GM23338 (cell line): Measurements from ENCODE around the gene ZMYM4. TPM values are rescaled to one million over a fixed set of nuclear protein-coding genes. Genes with fewer than 3 reads are reported as not detected.
A peak's percentile ranks its signal among the peaks of the same experiment; 100 is the strongest.

Experiments used
- ATAC-seq: fragments of 200-7000 bp; cut with Tn5 transposase; 3 replicates; pipeline ENCODE4 v1.9.1; 2020
- DNase-seq: peaks from one replicate; pipeline ENCODE4 v3.0.0-alpha.2; 2015; ENCODE audit warnings: low spot score
- H2AFZ ChIP-seq: fragments of 200-600 bp; sonication (generic); 2 replicates; pipeline ENCODE4 v1.8.0; 2016; ENCODE audit warnings: antibody characterized with exemption, mild to moderate bottlenecking, moderate library complexity
- H3F3A ChIP-seq: fragments of 200-600 bp; sonication (generic); replicated peaks from 2 replicates; pipeline ENCODE4 v1.8.0; 2017; ENCODE audit warnings: antibody characterized with exemption, mixed run types, low read depth
- H3K27ac ChIP-seq: fragments of 200-600 bp; sonication (generic); 2 replicates; pipeline ENCODE4 v1.6.1; 2016; ENCODE audit warnings: low read depth
- H3K27me3 ChIP-seq: fragments of 200-600 bp; sonication (generic); 2 replicates; pipeline ENCODE4 v1.8.0; 2016; ENCODE audit warnings: mild to moderate bottlenecking, mixed run types, moderate library complexity; ENCODE audit not compliant: insufficient read depth
- H3K36me3 ChIP-seq: fragments of 200-600 bp; sonication (generic); 2 replicates; pipeline ENCODE4 v1.8.0; 2016; ENCODE audit warnings: mild to moderate bottlenecking; ENCODE audit not compliant: insufficient read depth
- H3K4me1 ChIP-seq: fragments of 200-600 bp; sonication (generic); 2 replicates; pipeline ENCODE4 v1.8.0; 2016; ENCODE audit warnings: mild to moderate bottlenecking, moderate library complexity; ENCODE audit not compliant: insufficient read depth
- H3K4me2 ChIP-seq: fragments of 200-600 bp; sonication (generic); 2 replicates; pipeline ENCODE4 v1.7.1; 2017; ENCODE audit warnings: mixed run types
- H3K4me3 ChIP-seq: fragments of 200-600 bp; sonication (generic); 2 replicates; pipeline ENCODE4 v1.6.1; 2016; ENCODE audit warnings: mixed run types
- H3K79me2 ChIP-seq: fragments of 200-600 bp; sonication (generic); replicated peaks from 2 replicates; pipeline ENCODE4 v1.8.0; 2017; ENCODE audit warnings: mild to moderate bottlenecking; ENCODE audit not compliant: insufficient read depth
- H3K9me2 ChIP-seq: fragments of 200-600 bp; sonication (generic); 2 replicates; pipeline ENCODE4 v1.8.0; 2017; ENCODE audit not compliant: insufficient read depth
- H4K20me1 ChIP-seq: fragments of 200-600 bp; sonication (generic); replicated peaks from 2 replicates; pipeline ENCODE4 v1.8.0; 2017; ENCODE audit warnings: mild to moderate bottlenecking; ENCODE audit not compliant: insufficient read depth
- H3K27ac Mint-ChIP-seq: 2 replicates; pipeline ENCODE4 v1.8.0; 2020; ENCODE audit warnings: inconsistent platforms, mild to moderate bottlenecking, moderate library complexity, mixed read lengths
- H3K27me3 Mint-ChIP-seq: 3 replicates; pipeline ENCODE4 v1.8.0; 2022; ENCODE audit warnings: low read depth, mild to moderate bottlenecking, moderate library complexity, mixed read lengths, inconsistent platforms; ENCODE audit not compliant: insufficient read depth, poor library complexity
- H3K36me3 Mint-ChIP-seq: 3 replicates; pipeline ENCODE4 v1.8.0; 2021; ENCODE audit warnings: low read depth, mild to moderate bottlenecking, inconsistent platforms, moderate library complexity, mixed read lengths
- H3K4me1 Mint-ChIP-seq: 3 replicates; pipeline ENCODE4 v1.8.0; 2020; ENCODE audit warnings: mild to moderate bottlenecking, inconsistent platforms, mixed read lengths
- H3K4me3 Mint-ChIP-seq: 3 replicates; pipeline ENCODE4 v1.8.0; 2021; ENCODE audit warnings: moderate library complexity, mild to moderate bottlenecking, inconsistent platforms, mixed read lengths
- H3K9me3 Mint-ChIP-seq: 3 replicates; pipeline ENCODE4 v1.8.0; 2020; ENCODE audit warnings: moderate library complexity, mild to moderate bottlenecking, inconsistent platforms, mixed read lengths
- CREB1 ChIP-seq: fragments of 250-450 bp; sonication (Bioruptor Pico); IDR thresholded peaks from 2 replicates; pipeline ENCODE4 v1.5.0; 2020; ENCODE audit warnings: low read depth, mild to moderate bottlenecking, moderate library complexity
- EZH2phosphoT487 ChIP-seq: fragments of 200-600 bp; sonication (generic); IDR thresholded peaks from one replicate; pipeline ENCODE4 v1.8.1; 2018; ENCODE audit warnings: antibody characterized with exemption; ENCODE audit not compliant: unreplicated experiment
- JUNB ChIP-seq: IDR thresholded peaks from one replicate; pipeline ENCODE4 v1.6.1; 2016; ENCODE audit warnings: antibody characterized with exemption; ENCODE audit not compliant: unreplicated experiment
- POLR2AphosphoS5 ChIP-seq: IDR thresholded peaks from 2 replicates; pipeline ENCODE4 v1.6.1; 2016; ENCODE audit warnings: antibody characterized with exemption, low read depth
- ZNF114 ChIP-seq: fragments of 250-450 bp; sonication (Bioruptor Pico); IDR thresholded peaks from 2 replicates; pipeline ENCODE4 v1.5.0; 2020; ENCODE audit warnings: mild to moderate bottlenecking, moderate library complexity
- ZNF331 ChIP-seq: fragments of 250-450 bp; sonication (Bioruptor Pico); IDR thresholded peaks from 2 replicates; pipeline ENCODE4 v1.5.0; 2020; ENCODE audit warnings: low read depth, mild to moderate bottlenecking, moderate library complexity
- polyA plus RNA-seq: library from polyadenylated mRNA; unstranded; fragments of >200 nt; fragmentation: Nextera tagmentation; extraction: Ambion mirVana; gene quantifications from 2 replicates; pipeline ENCODE4 v1.2.1, GENCODE V29; 2016
- total RNA-seq: library from RNA; depleted of rRNA; stranded (reverse); fragments of >200 nt; shearing (Covaris generic); gene quantifications from 2 replicates; pipeline ENCODE4 v1.2.3, GENCODE V29; 2014
- TF ChIP-seq, protein P1 (sequence below): IDR thresholded peaks from one replicate; pipeline ENCODE4 v1.6.1; 2018; ENCODE audit warnings: antibody characterized with exemption; ENCODE audit not compliant: unreplicated experiment
- TF ChIP-seq, protein P2 (sequence below), 2 experiments: fragments of 200-600 bp in 1 of 2; sonication (generic) in 1 of 2; conservative IDR thresholded peaks; 2 replicates each; pipeline versions ENCODE4 v1.5.1 to v1.6.1; 2016 to 2017; ENCODE audit warnings: antibody characterized with exemption in 2 of 2, low read depth in 2 of 2, mild to moderate bottlenecking in 2 of 2, moderate library complexity in 1 of 2

The ZMYM4 gene
- total and polyA plus RNA-seq, 2 experiments from 2014 or later = 65.4 to 68.5 TPM

DNA sequence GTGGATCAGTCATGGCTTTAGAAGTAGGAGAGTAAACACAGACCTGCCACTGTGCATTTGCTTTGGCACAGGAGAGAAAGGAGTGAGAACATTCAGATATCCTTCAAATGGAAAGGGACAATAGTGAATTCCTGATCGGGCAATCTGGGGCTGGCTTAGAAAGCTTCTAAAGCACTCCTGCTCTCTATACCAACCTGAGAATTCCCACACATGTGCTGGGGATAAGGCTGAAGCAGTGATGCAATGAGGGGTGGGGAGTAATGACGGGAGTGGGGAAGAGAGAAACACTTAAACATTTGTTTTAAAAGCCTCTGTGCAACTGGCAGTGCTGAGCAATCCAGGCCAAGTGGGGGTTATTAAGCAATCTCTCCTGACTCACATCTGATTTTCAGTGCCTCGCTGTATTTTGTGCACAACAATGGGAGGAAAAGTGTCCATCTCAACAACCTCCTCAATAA lies 179.9 kb downstream of the ZMYM4 start:
- H3K4me2 ChIP-seq = no peak overlapping the region

DNA sequence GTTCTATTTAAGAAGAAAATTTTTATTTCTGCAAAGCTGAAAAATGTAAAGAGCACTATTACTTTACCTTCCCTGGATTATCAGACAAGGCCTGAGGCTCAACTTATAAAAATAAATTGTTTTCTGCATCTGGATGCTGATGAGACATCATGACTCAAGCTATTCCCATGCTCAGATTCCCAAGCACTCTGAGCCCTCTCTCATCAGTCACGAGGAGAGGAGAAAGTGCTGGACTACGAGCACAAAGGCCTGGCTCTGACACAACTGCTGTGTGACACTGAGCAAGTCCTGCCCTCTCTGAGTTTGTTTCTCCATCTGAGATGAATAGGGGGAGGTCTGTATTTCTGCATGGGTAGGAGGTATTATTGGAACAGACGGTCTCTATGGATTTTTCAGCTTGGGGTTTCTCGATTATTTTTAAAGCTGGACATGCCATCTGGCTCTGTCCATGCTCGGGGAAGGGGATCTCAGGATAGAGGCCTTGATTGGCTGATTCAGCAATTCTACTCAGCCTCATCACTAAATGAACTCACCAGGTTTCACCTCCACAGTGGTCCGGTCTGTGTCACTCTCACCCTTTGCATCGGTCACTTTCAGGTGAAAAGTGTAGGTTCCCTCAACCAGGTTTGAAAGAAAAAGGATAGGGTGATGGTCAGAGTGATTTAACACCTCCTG lies 181.0 kb downstream of the ZMYM4 start:
- Histone ChIP-seq H3K4me1 (no peaks in the 10 kb centered on the region), H3K4me2 (no peak overlapping the region), H3K27ac (no peak overlapping the region), H3K36me3 (peaks cover 31% of the 10 kb centered on the region), H4K20me1 (peaks cover 9% of the 10 kb centered on the region), H3K27me3 (no peaks in the 10 kb centered on the region), H3K4me3 (no peak overlapping the region), H2AFZ (no peak overlapping the region), H3K79me2 (no peaks in the 10 kb centered on the region), H3K9me2 (no peaks in the 10 kb centered on the region), H3F3A (0 out of 2 replicates have a peak, but pooled peaks cover 3% of the 10 kb centered on the region)
- Mint-ChIP-seq H3K4me1 (no peaks in the 10 kb centered on the region), H3K27me3 (peaks cover 2% of the 10 kb centered on the region), H3K27ac (no peak overlapping the region), H3K4me3 (no peak overlapping the region), H3K36me3 (peaks cover 59% of the 10 kb centered on the region), H3K9me3 (no peaks in the 10 kb centered on the region)
- no peak for DNase-seq
- no peak for TF ChIP-seq JUNB
- no peak for TF ChIP-seq ZNF114
- no peak for TF ChIP-seq CREB1 (CRISPR knock-in tag)
- TF ChIP-seq ZNF331 = no peak
- no peak for ATAC-seq

More for the DNA sequence above, 179.9 kb downstream of the ZMYM4 start:
- DNase-seq (no peak), ATAC-seq (no peak)
- Histone ChIP-seq H3K27me3 (no peaks in the 10 kb centered on the region), H3K79me2 (no peaks in the 10 kb centered on the region), H2AFZ (no peak overlapping the region), H3K4me3 (no peak overlapping the region), H4K20me1 (peaks cover 9% of the 10 kb centered on the region), H3K4me1 (no peaks in the 10 kb centered on the region), H3K36me3 (peaks cover 26% of the 10 kb centered on the region), H3F3A (0 out of 2 replicates have a peak, but pooled peaks cover 3% of the 10 kb centered on the region), H3K9me2 (no peaks in the 10 kb centered on the region), H3K27ac (no peak overlapping the region)
- H3K4me3 Mint-ChIP-seq = no peak overlapping the region
- TF ChIP-seq, protein P1, sequence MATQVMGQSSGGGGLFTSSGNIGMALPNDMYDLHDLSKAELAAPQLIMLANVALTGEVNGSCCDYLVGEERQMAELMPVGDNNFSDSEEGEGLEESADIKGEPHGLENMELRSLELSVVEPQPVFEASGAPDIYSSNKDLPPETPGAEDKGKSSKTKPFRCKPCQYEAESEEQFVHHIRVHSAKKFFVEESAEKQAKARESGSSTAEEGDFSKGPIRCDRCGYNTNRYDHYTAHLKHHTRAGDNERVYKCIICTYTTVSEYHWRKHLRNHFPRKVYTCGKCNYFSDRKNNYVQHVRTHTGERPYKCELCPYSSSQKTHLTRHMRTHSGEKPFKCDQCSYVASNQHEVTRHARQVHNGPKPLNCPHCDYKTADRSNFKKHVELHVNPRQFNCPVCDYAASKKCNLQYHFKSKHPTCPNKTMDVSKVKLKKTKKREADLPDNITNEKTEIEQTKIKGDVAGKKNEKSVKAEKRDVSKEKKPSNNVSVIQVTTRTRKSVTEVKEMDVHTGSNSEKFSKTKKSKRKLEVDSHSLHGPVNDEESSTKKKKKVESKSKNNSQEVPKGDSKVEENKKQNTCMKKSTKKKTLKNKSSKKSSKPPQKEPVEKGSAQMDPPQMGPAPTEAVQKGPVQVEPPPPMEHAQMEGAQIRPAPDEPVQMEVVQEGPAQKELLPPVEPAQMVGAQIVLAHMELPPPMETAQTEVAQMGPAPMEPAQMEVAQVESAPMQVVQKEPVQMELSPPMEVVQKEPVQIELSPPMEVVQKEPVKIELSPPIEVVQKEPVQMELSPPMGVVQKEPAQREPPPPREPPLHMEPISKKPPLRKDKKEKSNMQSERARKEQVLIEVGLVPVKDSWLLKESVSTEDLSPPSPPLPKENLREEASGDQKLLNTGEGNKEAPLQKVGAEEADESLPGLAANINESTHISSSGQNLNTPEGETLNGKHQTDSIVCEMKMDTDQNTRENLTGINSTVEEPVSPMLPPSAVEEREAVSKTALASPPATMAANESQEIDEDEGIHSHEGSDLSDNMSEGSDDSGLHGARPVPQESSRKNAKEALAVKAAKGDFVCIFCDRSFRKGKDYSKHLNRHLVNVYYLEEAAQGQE = no peak
- TF ChIP-seq ZNF331 (no peak), JUNB (no peak), POLR2AphosphoS5 (no peak)
- no peak overlapping the region for H3K27ac Mint-ChIP-seq
- no peaks in the 10 kb centered on the region for H3K9me3 Mint-ChIP-seq
- peaks cover 51% of the 10 kb centered on the region for H3K36me3 Mint-ChIP-seq
- H3K27me3 Mint-ChIP-seq = peaks cover 2% of the 10 kb centered on the region
- no peaks in the 10 kb centered on the region for H3K4me1 Mint-ChIP-seq

DNA sequence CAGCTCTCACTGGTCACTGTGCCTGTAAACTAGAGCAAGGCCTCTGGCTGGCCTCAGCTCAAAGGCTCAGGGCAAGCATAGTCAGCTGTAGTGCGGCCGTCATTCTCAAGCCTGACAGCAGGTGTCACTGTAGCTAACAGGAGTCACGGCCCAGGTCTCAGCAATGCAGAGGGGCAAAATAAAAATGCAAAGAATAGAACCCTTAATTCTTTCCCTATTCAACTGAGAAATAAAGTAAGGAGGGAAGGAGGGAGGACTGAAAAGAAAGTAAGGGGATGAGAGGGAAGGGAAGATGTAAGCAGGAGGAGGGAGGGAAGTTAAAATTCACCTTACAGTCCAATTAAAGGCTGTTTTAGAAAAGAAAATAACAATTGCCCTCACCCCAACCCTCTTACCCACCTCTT lies 182.6 kb downstream of the ZMYM4 start:
- Mint-ChIP-seq H3K4me3 (no peak overlapping the region), H3K27ac (no peak overlapping the region), H3K4me1 (no peaks in the 10 kb centered on the region), H3K9me3 (no peaks in the 10 kb centered on the region), H3K36me3 (peaks cover 64% of the 10 kb centered on the region), H3K27me3 (peaks cover 2% of the 10 kb centered on the region)
- Histone ChIP-seq H3K36me3 (peaks cover 31% of the 10 kb centered on the region), H3F3A (0 out of 2 replicates have a peak, but pooled peaks cover 3% of the 10 kb centered on the region), H3K27me3 (no peaks in the 10 kb centered on the region), H3K4me1 (no peaks in the 10 kb centered on the region), H2AFZ (no peak overlapping the region), H4K20me1 (peaks cover 9% of the 10 kb centered on the region), H3K27ac (no peak overlapping the region), H3K79me2 (no peaks in the 10 kb centered on the region), H3K4me3 (no peak overlapping the region), H3K9me2 (no peaks in the 10 kb centered on the region), H3K4me2 (no peak overlapping the region)
- ATAC-seq (peak; percentile 99), DNase-seq (peak; percentile 85)
- TF ChIP-seq, protein P2, sequence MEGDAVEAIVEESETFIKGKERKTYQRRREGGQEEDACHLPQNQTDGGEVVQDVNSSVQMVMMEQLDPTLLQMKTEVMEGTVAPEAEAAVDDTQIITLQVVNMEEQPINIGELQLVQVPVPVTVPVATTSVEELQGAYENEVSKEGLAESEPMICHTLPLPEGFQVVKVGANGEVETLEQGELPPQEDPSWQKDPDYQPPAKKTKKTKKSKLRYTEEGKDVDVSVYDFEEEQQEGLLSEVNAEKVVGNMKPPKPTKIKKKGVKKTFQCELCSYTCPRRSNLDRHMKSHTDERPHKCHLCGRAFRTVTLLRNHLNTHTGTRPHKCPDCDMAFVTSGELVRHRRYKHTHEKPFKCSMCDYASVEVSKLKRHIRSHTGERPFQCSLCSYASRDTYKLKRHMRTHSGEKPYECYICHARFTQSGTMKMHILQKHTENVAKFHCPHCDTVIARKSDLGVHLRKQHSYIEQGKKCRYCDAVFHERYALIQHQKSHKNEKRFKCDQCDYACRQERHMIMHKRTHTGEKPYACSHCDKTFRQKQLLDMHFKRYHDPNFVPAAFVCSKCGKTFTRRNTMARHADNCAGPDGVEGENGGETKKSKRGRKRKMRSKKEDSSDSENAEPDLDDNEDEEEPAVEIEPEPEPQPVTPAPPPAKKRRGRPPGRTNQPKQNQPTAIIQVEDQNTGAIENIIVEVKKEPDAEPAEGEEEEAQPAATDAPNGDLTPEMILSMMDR (conservative IDR thresholded peaks at IDR 0.05; ENCODE audit: low read depth in 2 of 2) = peak; percentile 85 to 86
- no peak for TF ChIP-seq EZH2phosphoT487
